GM21786 (cell line): ENCODE measurements around the gene ZMAT3.
"Not testable (repeated sequence)": the region's sequence is repeated elsewhere in the genome, so short reads cannot be mapped to it uniquely, and the experiment has no call there.

Experiments
- ATAC-seq: cut with Tn5 transposase; IDR thresholded peaks from one replicate; pipeline ENCODE4 v1.9.1; 2021; ENCODE audit not compliant: unreplicated experiment

The ZMAT3 gene

DNA sequence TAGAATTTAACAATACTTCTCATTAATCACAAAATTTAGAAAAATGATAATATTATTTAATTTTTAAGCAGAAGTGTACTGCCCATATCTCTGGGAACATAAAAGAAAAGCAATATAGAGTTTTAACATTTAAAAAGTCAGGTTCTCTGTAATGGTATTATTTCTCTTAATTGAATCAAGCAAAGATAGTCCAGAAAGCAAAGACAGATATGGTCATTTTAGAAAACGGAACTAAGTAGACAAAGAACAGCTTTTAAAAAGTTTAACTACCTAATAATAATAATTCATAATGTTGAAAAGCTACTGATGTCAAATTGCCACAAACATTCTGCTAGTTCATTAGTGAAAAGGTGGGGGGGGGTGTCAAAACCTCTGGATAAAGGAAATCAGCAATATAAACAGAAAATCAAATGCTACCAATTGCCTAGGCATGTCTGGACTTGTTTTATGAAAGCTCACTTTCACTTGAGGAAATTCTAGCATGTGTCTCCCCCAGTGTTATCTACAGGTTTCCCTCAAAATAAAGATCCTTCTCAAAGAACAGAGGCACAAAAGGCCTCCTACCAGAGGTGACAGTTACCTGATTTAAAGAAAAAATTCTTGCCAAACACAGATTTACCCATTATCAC, 1.7 kb downstream of the ZMAT3 start:
- no peak for ATAC-seq

DNA sequence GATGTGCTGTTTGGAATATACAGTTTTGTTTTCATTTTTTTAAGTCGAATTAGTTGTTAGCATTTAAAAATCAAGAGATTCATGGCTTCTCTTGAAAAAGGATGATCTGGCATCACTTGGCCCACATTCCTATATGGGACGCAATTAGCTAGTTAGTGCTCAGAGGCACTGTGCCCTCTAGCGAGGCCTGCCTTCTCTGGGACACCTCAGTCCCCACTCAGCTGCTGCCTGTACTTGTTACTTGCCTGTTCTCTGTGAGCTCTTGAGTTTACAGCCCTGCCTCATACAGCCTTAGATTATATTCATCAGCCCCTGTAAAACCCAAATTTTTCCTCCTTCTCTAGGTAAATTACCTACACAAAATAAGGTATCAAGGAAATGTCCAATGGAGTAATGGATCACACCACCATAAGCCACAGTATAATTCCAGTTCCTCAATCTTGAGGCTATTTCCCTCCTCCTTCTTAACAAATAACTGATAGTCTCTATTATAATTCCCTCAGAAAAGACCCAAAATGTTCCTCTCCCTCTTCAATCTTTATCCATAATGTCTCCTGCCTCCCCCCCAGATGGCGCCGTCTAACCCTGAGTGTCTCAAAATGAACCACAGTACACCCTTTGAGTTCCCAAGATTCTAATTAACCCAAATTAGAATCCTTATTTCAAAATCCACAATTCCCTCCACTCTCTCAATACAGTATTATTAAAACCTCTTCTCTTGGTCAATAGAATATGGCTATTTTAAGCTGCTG, 2.7 kb downstream of the ZMAT3 start:
- ATAC-seq, result no peak

DNA sequence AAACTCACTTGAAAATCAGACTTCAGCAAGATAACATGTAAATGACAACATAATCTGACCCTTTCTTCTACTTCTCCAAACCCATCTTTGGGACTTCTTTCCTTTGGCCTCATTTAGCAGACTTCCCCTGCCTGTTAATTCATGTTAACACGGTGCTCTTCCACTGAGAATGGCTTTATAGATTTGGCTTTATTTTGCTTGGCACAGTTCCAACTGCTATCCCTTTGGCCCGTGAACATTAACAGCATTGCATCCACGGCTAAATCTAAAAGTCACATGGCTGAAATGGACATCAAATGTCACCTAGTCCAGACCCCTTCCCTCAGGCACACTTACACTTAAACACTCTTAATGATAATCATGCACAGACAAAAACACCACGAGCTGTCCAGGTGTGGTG, 3.8 kb downstream of the ZMAT3 start:
- no peak for ATAC-seq

DNA sequence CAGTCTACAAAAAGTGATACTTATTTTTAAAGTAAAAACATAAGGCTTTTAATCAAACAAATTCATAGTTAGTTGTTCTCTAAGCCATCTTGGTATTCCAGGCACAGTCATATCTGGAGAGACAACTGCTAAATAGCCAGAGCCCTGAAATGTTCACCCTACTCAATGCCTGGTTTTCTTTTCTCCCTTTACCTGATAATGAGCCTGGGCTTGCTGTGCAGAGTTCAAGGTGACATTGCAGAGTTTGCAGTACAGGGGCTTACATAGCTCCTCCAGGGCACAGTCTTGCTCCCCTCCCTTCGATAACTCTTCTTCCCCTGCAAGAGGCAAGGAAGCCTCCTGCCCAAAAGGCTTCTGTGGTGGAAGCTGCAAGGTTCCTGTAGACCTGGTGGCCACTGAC, 4.3 kb downstream of the ZMAT3 start:
- no peak for ATAC-seq

DNA sequence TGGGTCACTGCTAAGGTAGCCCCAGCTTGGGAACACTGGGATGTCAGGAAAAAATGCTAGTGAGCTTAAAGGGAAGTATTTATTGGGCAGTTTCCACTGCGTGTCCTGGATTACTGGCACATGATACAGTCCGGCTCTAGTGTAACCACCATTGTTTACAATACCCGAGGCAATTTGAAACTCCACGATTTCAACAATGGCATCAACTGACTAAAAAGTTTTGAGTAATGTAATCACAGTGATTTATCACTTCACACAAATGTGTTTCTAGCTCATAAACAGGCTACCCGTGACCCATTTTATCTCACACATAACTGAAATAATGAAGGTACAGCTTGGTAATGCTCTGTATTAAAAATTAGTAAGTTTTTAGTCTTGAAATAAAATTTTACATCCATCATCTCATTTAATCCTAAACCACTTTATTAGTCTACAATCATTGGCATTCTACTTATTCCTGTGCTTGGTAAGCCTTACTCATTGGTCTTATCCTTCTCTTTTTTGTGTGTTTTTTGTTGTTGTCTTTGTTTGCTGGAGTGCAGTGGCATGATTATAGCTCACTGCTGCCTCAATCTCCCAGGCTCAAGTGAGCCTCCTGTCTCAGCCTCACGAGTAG, 7.6 kb downstream of the ZMAT3 start:
- no peak for ATAC-seq

DNA sequence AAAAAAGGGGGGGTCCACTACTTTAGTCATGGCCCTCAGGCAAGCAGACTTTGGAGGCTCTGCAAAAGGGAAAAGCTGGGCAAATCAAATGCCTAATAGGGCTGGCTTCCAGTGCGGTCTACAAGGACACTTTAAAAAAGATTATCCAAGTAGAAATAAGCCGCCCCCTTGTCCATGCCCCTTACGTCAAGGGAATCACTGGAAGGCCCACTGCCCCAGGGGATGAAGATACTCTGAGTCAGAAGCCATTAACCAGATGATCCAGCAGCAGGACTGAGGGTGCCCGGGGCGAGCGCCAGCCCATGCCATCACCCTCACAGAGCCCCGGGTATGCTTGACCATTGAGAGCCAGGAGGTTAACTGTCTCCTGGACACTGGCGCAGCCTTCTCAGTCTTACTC, 15.3 kb downstream of the ZMAT3 start:
- ATAC-seq, result no peak

DNA sequence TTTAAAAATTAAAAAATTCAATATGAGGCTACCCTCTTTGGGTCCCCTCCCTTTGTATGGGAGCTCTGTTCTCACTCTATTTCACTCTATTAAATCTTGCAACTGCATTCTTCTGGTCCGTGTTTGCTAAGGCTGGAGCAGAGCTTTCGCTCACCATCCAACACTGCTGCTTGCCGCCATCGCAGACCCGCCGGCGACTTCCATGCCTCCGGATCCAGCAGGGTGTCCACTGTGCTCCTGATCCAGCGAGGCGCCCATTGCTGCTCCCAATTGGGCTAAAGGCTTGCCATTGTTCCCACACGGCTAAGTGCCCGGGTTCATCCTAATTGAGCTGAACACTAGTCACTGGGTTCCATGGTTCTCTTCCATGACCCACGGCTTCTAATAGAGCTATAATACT, 17.0 kb downstream of the ZMAT3 start:
- not testable (repeated sequence) for ATAC-seq

DNA sequence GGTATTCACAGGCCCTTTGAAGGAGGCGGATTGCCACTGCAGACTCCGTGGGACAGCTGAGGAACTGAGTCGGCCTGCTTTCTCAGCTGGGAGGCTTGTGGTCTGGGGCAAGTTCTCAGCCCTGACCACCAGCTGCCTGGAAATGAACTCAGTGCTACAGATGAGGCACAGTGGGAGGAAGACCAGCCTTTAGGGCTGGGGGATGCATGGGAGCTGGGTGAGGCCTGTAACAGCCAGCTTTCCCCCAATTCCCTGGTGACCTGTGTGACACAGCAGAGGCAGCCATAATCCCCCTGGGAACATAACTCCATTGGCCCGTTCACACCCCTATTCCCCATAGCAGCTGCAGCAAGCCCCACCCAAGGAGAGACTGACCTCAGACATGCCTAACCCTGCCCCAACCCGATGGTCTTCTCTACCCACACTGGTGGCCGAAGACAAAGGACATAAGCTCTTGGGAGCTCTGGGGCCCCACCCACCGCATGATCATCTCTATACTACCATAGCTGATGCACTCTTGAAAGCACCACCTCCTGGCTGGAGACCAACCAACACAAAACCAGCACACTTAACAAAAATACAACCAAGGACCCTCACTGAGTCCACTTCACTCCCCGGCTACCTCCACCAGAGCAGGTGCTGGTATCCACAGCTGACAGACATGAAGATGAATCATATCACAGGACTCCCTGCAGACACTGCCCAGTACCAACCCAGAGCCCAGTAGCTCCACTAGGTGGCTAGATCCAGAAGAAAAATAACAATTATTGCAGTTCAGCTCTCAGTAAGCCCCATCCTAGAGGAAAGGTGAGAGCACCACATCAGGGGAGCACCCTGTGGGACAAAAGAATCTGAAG, 24.9 kb downstream of the ZMAT3 start:
- peak; percentile 78 for ATAC-seq

DNA sequence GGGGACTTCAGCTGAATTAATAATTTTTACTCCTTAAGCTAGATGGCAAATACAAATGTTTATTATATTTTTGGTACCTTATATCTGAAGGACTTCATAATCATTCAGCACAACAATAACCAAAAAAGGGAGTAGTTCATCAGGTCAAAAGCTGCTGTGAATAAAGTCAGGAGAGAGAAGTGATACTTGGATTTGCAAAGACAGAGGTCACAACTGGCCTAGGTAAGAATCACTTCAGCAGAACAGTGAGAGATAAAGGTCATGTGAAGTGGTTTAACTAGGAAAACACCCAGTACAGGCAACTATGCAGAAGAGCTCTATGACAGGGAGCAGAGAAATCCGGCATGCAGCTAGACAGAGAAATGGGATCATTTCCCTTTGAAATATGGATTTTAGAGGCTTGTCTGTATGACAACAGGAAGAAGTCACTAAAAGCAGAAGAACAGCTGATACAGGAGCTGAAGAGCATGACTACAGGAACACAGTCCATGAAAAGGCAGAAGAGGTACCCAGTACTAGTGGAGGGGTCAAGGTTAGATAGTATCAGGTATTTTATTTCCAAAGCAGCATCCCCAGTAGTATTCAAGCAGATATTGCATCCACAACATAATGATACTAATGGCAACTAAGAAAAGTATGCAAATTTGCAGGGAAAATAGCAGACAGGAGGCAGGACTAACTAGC, 25.7 kb downstream of the ZMAT3 start:
- peak; percentile 54 for ATAC-seq

DNA sequence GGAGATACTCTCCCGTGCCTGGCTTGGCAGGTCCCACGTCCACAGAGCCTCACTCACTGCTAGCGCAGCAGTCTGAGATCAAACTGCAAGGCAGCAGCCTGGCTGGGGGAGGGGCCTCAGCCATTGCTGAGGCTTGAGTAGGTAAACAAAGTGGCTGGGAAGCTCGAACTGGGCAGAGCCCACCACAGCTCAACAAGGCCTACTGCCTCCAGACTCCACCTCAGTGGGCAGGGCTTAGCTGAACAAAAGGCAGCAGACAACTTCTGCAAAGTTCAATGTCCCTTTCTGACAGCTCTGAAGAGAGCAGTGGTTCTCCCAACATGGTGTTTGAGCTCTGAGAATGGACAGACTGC, 32.7 kb downstream of the ZMAT3 start:
- not testable (repeated sequence) for ATAC-seq

DNA sequence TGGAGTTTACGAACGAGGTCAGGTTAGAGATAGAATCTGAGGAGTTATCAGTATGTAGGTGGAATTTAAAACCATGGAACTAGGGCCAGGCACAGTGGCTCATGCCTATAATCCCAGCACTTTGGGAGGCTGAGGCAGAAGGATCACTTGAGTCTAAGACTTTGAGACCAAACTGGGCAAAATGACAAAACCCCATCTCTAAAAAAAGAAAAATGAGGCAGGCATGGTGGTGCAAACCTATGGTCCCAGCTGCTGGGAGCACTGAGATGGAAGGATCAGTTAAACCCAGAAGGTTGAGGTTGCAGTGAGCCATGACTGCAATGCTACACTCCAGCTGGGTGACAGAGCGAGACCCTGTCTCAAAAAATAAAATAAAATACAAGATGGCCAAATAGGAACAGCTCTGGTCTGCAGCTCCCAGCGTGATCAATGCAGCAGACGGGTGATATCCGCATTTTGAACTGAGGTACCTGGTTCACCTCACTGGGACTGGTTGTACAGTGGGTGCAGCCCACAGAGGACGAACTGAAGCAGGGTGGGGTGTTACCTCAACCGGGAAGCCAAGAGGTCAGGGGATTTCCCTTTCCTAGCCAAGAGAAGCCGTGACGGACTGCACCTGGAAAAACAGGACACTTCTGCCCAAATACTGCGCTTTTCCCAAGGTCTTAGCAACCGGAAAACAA, 33.3 kb downstream of the ZMAT3 start:
- ATAC-seq, result no peak

DNA sequence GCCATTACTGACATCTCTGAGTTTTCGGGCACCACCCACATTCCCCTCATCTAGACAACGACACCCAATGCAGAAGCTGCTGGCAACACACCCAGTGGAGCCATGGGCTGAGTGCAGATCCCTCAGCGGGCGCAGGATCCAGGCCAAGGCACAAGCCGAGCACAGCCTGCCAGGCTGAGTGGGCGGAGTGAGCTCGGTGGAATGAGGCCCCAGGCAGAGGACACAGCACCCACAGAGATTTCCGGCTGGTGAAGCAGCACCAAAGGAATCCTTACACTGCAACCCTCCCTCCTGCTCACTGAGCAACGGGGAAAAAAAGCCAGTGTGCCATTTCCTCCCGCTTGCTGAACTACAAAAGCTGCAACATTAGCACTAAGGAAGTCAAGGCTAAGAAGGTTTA, 34.3 kb downstream of the ZMAT3 start:
- no peak for ATAC-seq

DNA sequence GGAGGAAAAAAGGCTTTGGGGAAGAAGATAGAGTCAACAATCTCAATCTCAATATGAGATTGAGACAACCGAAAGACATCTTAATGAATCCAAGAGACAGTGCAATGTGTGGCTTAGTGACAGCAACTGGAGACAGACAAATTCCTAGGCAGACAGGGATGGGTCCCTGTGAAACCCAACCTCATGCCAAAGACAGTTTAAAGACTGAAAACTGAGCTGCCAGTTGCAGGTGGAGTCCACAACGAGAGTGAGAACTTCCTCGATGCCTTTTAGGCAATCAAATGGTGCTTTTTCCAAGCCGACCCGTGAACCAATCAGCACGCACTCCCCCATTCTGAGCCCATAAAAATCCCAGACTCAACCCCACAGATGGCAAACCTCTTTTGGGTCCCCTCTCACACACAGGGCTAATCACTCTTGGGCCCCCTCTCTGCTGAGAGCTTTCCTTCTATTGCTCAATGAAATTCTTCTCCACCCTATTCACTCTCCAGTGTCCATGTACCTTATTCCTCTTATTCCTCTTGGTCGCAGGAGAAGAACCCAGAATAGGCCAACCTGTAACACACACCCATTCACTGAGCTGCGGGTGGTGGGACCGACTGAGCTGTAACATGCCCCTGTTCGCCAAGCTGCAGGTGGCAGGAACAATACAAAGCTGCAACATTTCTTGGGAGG, 34.8 kb downstream of the ZMAT3 start:
- no peak for ATAC-seq

DNA sequence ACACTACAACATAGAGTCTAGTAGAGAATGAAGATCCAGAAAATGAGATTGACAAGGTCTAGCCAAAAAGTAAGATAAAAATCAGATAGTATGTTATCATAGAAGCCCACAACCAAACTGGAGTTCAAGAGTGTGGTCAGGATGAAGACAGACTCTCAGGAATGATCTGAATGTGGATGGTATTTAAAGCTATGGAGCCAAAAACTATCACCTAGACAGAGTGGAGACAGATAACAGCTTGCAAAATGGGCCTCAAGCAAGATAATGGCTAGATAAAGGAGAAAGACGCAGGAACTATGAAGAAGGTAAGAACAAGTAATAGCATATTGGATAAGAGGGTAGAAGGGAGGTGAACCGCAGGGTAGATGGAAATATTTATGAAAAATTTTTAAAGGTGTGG, 35.4 kb downstream of the ZMAT3 start:
- no peak for ATAC-seq

DNA sequence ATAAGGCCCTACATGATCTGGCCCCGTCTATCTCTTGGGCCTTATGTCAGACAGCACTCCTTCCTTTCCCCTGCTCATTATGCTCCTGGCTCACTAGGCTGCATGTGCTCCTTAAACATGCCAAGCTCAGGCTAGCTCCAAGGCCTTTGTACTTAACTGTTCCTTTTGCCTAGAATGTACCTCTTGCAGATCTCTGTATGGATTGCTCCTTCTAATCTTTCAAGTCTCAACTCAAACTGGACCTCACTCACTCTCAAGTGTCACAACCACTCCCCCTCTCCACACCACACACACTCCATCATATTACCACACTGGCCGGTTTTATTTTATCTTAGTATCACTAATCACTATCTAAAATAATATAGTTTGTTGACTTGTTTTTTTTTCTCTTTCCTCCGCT, 36.4 kb downstream of the ZMAT3 start:
- no peak for ATAC-seq

DNA sequence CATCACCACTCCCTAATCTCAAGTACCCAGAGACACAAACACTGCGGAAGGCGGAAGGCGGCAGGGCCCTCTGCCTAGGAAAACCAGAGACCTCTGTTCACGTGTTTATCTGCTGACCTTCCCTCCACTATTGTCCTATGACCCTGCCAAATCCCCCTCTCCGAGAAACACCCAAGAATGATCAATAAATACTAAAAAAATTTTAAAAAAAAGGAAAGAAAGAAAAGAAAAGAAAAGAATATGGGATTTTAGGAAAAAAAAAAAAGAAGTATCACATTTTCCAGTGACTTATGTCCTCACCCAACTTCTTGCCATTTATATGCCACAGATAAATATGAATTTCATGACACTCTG, 38.3 kb downstream of the ZMAT3 start:
- ATAC-seq, result not testable (repeated sequence)

DNA sequence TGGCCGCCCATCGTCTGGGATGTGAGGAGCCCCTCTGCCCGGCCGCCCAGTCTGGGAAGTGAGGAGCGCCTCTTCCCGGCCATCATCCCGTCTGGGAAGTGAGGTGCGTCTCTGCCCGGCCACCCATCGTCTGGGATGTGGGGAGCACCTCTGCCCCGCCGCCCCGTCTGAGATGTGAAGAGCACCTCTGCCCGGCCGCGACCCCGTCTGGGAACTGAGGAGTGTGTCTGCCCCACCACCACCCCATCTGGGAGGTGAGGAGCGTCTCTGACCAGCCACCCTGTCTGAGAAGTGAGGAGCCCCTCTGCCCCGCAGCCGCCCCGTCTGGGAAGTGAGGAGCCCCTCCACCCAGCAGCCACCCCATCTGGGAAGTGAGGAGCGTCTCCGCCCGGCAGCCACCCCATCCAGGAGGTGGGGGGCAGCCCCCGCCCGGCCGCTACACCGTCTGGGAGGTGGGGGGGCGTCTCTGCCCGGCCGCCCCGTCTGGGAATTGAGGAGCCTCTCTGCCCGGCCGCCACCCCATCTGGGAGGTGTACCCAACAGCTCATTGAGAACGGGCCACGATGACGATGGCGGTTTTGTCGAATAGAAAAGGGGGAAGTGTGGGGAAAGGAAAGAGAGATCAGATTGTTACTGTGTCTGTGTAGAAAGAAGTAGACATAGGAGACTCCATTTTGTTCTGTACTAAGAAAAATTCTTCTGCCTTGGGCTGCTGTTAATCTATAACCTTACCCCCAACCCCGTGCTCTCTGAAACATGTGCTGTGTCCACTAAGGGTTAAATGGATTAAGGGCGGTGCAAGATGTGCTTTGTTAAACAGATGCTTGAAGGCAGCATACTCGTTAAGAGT, 38.9 kb downstream of the ZMAT3 start:
- ATAC-seq, result not testable (repeated sequence)

DNA sequence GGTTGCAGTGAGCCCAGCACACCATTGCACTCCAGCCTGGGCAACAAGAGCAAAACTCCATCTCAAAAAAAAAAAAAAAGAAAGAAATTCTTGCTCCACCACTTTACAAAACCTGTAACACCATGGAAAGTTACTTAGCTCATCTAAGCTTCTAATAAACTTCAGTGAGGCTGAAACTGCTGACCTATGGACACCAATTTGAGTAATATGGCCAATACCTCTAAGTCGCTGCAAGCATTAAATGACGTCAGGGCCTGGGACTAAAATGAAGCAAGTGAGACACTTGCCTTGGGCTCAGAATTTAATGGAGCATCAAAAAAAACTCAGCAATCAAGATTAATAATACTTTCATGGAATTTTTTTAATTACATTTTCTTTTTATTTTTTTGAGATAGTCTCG, 42.5 kb downstream of the ZMAT3 start:
- ATAC-seq, result no peak

DNA sequence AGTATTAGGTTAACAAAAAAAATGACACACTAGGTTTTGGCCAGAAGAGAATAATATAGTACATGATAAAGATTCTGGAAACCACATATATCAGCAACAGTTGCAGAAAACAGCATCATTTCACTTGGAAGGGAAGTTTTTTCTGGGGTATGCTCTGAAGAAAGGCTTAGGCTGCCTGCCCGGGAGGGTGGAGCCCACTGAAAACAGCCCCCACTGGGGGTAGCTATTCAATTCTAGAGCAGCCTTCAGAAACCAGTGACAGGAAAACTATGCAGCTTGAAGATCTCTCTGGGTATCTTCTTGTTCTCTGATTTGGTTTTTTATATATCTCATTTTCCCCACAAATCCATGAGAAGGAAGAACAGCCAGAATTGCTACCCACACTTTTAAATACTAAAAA, 43.2 kb downstream of the ZMAT3 start:
- ATAC-seq, result no peak
